Testis (tissue), 2 donors: ENCODE results near the gene CCSER1.

Experiments
- CTCF ChIP-seq, 3 experiments: fragments of 450-650 bp in 2 of 3; fragments of 200-600 bp in 1 of 3; sonication (generic) in 1 of 3; IDR thresholded peaks; one replicate each; pipeline ENCODE4 v1.5.1; 2016 to 2019; ENCODE audit warnings: antibody characterized with exemption in 3 of 3, mild to moderate bottlenecking in 2 of 3, moderate library complexity in 1 of 3
- POLR2A ChIP-seq: fragments of 450-650 bp; IDR thresholded peaks from one replicate; pipeline ENCODE4 v1.6.1; 2017; ENCODE audit warnings: antibody characterized with exemption, mild to moderate bottlenecking, moderate library complexity

GRCh38 chr4:90876296-90876695 is 749.1 kb downstream of the CCSER1 start:
- TF ChIP-seq CTCF (IDR thresholded peaks at IDR 0.05) (no peak), POLR2A (no peak)
